ENCODE measurements around the gene PADI3. TPM values are rescaled to one million over a fixed set of nuclear protein-coding genes. Genes with fewer than 3 reads are reported as not detected.

Gene PADI3
- total and polyA plus RNA-seq, 9 of the 15 experiments (the other 6 are each of a cell fraction or from before 2014, with no cell fraction given): not detected

GRCh38 chr1:17272646-17273045 is 23.7 kb downstream of the PADI3 start (continued):
- TF ChIP-seq SIX5 (IDR thresholded peaks at IDR 0.05; ENCODE audit: borderline replicate concordance in 1 of 2, insufficient read depth in 1 of 2, low read depth in 1 of 2, low read length in 2 of 2) (no peak), POLR3A (IDR thresholded peaks at IDR 0.05; ENCODE audit: borderline replicate concordance, extremely low read depth, insufficient read depth, insufficient read length) (no peak), NKRF (IDR thresholded peaks at IDR 0.05; ENCODE audit: borderline replicate concordance) (no peak), NBN (IDR thresholded peaks at IDR 0.05; ENCODE audit: low read depth) (no peak), FOXJ3 (CRISPR knock-in tag; IDR thresholded peaks at IDR 0.05) (no peak)

DNA sequence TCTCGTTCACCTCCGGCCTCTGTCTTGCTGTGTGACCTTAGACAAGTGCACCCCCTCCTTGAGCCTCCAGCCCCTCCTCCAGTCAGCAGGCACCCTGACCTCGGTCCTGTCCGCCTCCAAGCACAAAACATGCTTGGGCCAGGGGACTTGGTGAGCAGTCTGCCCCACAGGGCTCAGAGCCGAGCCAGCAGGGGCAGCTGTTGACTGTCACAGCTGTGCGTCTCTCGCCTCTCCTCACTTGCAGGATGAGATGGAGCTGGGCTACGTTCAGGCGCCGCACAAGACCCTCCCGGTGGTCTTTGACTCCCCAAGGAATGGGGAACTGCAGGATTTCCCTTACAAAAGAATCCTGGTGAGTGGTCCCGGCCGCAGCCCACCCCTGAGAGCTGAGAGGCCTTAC is 24.2 kb downstream of the PADI3 start:
- peaks cover 5% of the 10 kb centered on the region for H3K9me1 ChIP-seq (ENCODE audit: control insufficient read depth, insufficient read depth, low read length)
- no peak overlapping the region for H2AFZ ChIP-seq (ENCODE audit: low read depth, low read length)
- BruUV-seq (replicated peaks): no TSS peak
- H3K4me3 ChIP-seq: no peak overlapping the region
- 0 out of 5 replicates have a peak, but pooled peaks cover 0 to 2% of the 10 kb centered on the region in 2 experiments for H3K4me1 ChIP-seq (replicated peaks in 1 of 2; ENCODE audit: control insufficient read depth in 2 of 2, insufficient read depth in 2 of 2, low read length in 2 of 2)
- no peaks in the 10 kb centered on the region for H3K9me3 ChIP-seq (replicated peaks; ENCODE audit: control insufficient read depth, insufficient read depth, low read depth, low read length)
- no peak for ATAC-seq
- DNase-seq (ENCODE audit: extremely low read depth in 1 of 4, low spot score in 3 of 4): no peak
- no peak for FAIRE-seq
- no peaks in the 10 kb centered on the region for H3K36me3 ChIP-seq (ENCODE audit: control insufficient read depth, insufficient read depth, low read length)
- intact Hi-C loops (cut with micrococcal nuclease): no loop called here
- in situ Hi-C loops (cut with MboI): no loop called here
- peaks cover 7% of the 10 kb centered on the region for H4K20me1 ChIP-seq (replicated peaks; ENCODE audit: control insufficient read depth, insufficient read depth, low read length)
- H3K79me2 ChIP-seq (ENCODE audit: control insufficient read depth, insufficient read depth, low read length): no peaks in the 10 kb centered on the region
- H3K4me2 ChIP-seq (ENCODE audit: insufficient read depth, low read length): no peak overlapping the region
- ChIA-PET CTCF (ENCODE audit: low intra/inter-chr PET ratio) (interaction anchor here (2.1 kb wide), 1 partner anchor 148 kb away, joined by 6 read pairs; no protein-coding TSS in a partner anchor), POLR2A (interaction anchor here (0.6 to 1.8 kb wide), 2 partner anchors 8 to 123 kb away, joined by 3 to 6 read pairs; no protein-coding TSS in a partner anchor)
- no peak overlapping the region for H3K27ac ChIP-seq (ENCODE audit: extremely low read depth, low read depth, low read length)
- H3K9ac ChIP-seq (ENCODE audit: insufficient read depth in 1 of 2, low read depth in 2 of 2, low read length in 2 of 2): no peak overlapping the region
- WGBS (ENCODE audit: insufficient coverage, low coverage, missing lambda C conversion rate): 1% methylated on average over 13 of the region's 13 CpGs
- peaks cover 3 to 48% of the 10 kb centered on the region in 2 experiments; a peak in 4 of 5 replicates for H3K27me3 ChIP-seq (ENCODE audit: control insufficient read depth in 2 of 2, insufficient read depth in 2 of 2, low read length in 2 of 2)
- TF ChIP-seq NUFIP1 (IDR thresholded peaks at IDR 0.05; ENCODE audit: partially characterized antibody) (no peak), ZZZ3 (IDR thresholded peaks at IDR 0.05) (no peak), ZNF785 (CRISPR knock-in tag; IDR thresholded peaks at IDR 0.05) (no peak), NFRKB (IDR thresholded peaks at IDR 0.05; ENCODE audit: low read depth) (no peak), TCFL5 (CRISPR knock-in tag; conservative IDR thresholded peaks at IDR 0.05) (no peak), ZNF699 (CRISPR knock-in tag; IDR thresholded peaks at IDR 0.05; ENCODE audit: insufficient replicate concordance) (no peak), NCOA1 (IDR thresholded peaks at IDR 0.05; ENCODE audit: low read depth) (no peak), FOXJ2 (tag; IDR thresholded peaks at IDR 0.05) (no peak), FOXK1 (CRISPR knock-in tag; IDR thresholded peaks at IDR 0.05; ENCODE audit: borderline replicate concordance) (no peak), GATA2 (CRISPR knock-in tag; IDR thresholded peaks at IDR 0.05) (no peak), POLR2AphosphoS5 (IDR thresholded peaks at IDR 0.05; ENCODE audit: control insufficient read depth, insufficient read depth, low read depth, low read length) (no peak)
- TF ChIP-seq, protein P1, sequence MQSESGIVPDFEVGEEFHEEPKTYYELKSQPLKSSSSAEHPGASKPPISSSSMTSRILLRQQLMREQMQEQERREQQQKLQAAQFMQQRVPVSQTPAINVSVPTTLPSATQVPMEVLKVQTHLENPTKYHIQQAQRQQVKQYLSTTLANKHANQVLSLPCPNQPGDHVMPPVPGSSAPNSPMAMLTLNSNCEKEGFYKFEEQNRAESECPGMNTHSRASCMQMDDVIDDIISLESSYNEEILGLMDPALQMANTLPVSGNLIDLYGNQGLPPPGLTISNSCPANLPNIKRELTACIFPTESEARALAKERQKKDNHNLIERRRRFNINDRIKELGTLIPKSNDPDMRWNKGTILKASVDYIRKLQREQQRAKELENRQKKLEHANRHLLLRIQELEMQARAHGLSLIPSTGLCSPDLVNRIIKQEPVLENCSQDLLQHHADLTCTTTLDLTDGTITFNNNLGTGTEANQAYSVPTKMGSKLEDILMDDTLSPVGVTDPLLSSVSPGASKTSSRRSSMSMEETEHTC (IDR thresholded peaks at IDR 0.05): no peak
- TF ChIP-seq, protein P2, sequence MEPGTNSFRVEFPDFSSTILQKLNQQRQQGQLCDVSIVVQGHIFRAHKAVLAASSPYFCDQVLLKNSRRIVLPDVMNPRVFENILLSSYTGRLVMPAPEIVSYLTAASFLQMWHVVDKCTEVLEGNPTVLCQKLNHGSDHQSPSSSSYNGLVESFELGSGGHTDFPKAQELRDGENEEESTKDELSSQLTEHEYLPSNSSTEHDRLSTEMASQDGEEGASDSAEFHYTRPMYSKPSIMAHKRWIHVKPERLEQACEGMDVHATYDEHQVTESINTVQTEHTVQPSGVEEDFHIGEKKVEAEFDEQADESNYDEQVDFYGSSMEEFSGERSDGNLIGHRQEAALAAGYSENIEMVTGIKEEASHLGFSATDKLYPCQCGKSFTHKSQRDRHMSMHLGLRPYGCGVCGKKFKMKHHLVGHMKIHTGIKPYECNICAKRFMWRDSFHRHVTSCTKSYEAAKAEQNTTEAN (CRISPR knock-in tag; IDR thresholded peaks at IDR 0.05): no peak
